Stimulated activated naive B cell treated with anti-CD40 and anti-IgM and Interleukin-4, amounts not matched to agents 10 μg/mL and 1 μg/mL and 100 μg/mL, for 72 hours (primary cell): ENCODE data around the gene SEC62.

ENCODE experiments used
- ATAC-seq, 2 donors: fragments of 150-1000 bp; cut with Tn5 transposase; replicated peaks; 2 replicates each; pipeline ENCODE4 v1.10.0; 2021; ENCODE audit warnings: moderate library complexity in 1 of 2
- DNase-seq: peaks from one replicate; pipeline ENCODE4 v3.0.0; 2021
- H3K27ac Mint-ChIP-seq: one replicate; pipeline ENCODE4 v1.8.0; 2022; ENCODE audit warnings: mild to moderate bottlenecking, mixed read lengths
- H3K27me3 Mint-ChIP-seq, 2 donors: one replicate each; pipeline ENCODE4 v1.8.0; 2022; ENCODE audit warnings: mixed read lengths in 2 of 2
- H3K36me3 Mint-ChIP-seq, 2 donors: one replicate each; pipeline ENCODE4 v1.8.0; 2022; ENCODE audit warnings: mixed read lengths in 2 of 2, mild to moderate bottlenecking in 1 of 2
- H3K4me1 Mint-ChIP-seq, 2 donors: one replicate each; pipeline ENCODE4 v1.8.0; 2022; ENCODE audit warnings: mixed read lengths in 2 of 2, mild to moderate bottlenecking in 1 of 2
- H3K4me3 Mint-ChIP-seq, 2 donors: one replicate each; pipeline ENCODE4 v1.8.0; 2022; ENCODE audit warnings: mild to moderate bottlenecking in 2 of 2, mixed read lengths in 2 of 2, moderate library complexity in 1 of 2
- H3K9me3 Mint-ChIP-seq, 2 donors: one replicate each; pipeline ENCODE4 v1.8.0; 2022; ENCODE audit warnings: mixed read lengths in 2 of 2, mild to moderate bottlenecking in 1 of 2

SEC62 gene

GRCh38 chr3:170044795-170045244, 78.2 kb downstream of the SEC62 start:
- peaks cover 18 to 48% of the 10 kb centered on the region in 2 donors for H3K36me3 Mint-ChIP-seq
- ATAC-seq: peak; percentile 83 to 86
- H3K27me3 Mint-ChIP-seq: no peaks in the 10 kb centered on the region
- peak overlapping the region; percentile 84 for H3K27ac Mint-ChIP-seq
- peak; percentile 75 for DNase-seq
- H3K9me3 Mint-ChIP-seq: no peaks in the 10 kb centered on the region
- H3K4me1 Mint-ChIP-seq: peaks cover 48 to 81% of the 10 kb centered on the region in 2 donors
- peak overlapping the region; percentile 44 to 60 for H3K4me3 Mint-ChIP-seq

GRCh38 chr3:170046269-170047132, 79.9 kb downstream of the SEC62 start:
- Mint-ChIP-seq H3K36me3 (peaks cover 12 to 37% of the 10 kb centered on the region in 2 donors), H3K27ac (peak overlapping the region; percentile 75), H3K9me3 (no peaks in the 10 kb centered on the region), H3K4me3 (peak overlapping the region; percentile 14 to 32), H3K4me1 (peaks cover 38 to 74% of the 10 kb centered on the region in 2 donors), H3K27me3 (no peaks in the 10 kb centered on the region)
- no peak for DNase-seq
- no peak for ATAC-seq

GRCh38 chr3:170047133-170047404, 80.5 kb downstream of the SEC62 start:
- H3K27ac Mint-ChIP-seq: peak overlapping the region; percentile 59
- no peaks in the 10 kb centered on the region for H3K27me3 Mint-ChIP-seq
- peaks cover 34 to 68% of the 10 kb centered on the region in 2 donors for H3K4me1 Mint-ChIP-seq
- H3K4me3 Mint-ChIP-seq: peak overlapping the region in 1 of 2 donors; percentile 14
- H3K9me3 Mint-ChIP-seq: no peaks in the 10 kb centered on the region
- DNase-seq: no peak
- ATAC-seq: no peak
- peaks cover 12 to 32% of the 10 kb centered on the region in 2 donors for H3K36me3 Mint-ChIP-seq
